ENCODE measurements around the gene LRRC26. TPM values are rescaled to one million over a fixed set of nuclear protein-coding genes. Genes with fewer than 3 reads are reported as not detected.
A peak's percentile ranks its signal among the peaks of the same experiment; 100 is the strongest.
"Not testable (repeated sequence)": the region's sequence is repeated elsewhere in the genome, so short reads cannot be mapped to it uniquely, and the experiment has no call there.

Gene LRRC26
- total and polyA plus RNA-seq, 2 of the 13 experiments (the other 11 are each of a cell fraction or from before 2014, with no cell fraction given) = not detected

GRCh38 chr9:137136261-137136880 is 33.5 kb downstream of the LRRC26 start:
- Histone ChIP-seq H3K36me3 (replicated peaks in 1 of 2; ENCODE audit: control insufficient read depth in 1 of 2, insufficient read depth in 2 of 2, low read length in 2 of 2) (no peaks in the 10 kb centered on the region), H3K9ac (ENCODE audit: insufficient read depth, low read depth, low read length) (no peak overlapping the region), H3K4me1 (ENCODE audit: insufficient read depth, low read length) (no peaks in the 10 kb centered on the region), H3K4me3 (replicated peaks in 1 of 3; ENCODE audit: insufficient read depth in 1 of 3, low read depth in 2 of 3, low read length in 3 of 3) (no peak overlapping the region), H3K4me2 (ENCODE audit: low read depth, low read length) (no peak overlapping the region), H3K27me3 (ENCODE audit: control insufficient read depth in 1 of 2, insufficient read depth in 2 of 2, low read length in 2 of 2) (peaks cover 24 to 52% of the 10 kb centered on the region in 2 experiments), H3K79me2 (ENCODE audit: insufficient read depth, low read length) (no peaks in the 10 kb centered on the region), H2AFZ (ENCODE audit: low read length) (no peak overlapping the region), H4K20me1 (ENCODE audit: insufficient read depth, low read length) (no peaks in the 10 kb centered on the region), H3K27ac (ENCODE audit: extremely low read length, insufficient read depth, low read length) (no peak overlapping the region), H3K9me3 (ENCODE audit: low read length) (no peaks in the 10 kb centered on the region)
- ATAC-seq = peak; percentile 17; the same call in 2 of the 3 replicates
- BruUV-seq (replicated peaks) = no TSS peak
- WGBS (ENCODE audit: low lambda C conversion rate) = 9% methylated on average over 12 of the region's 27 CpGs
- ChIA-PET POLR2A (interaction anchor here (1.7 kb wide), 1 partner anchor 14 kb away, joined by 8 read pairs; no protein-coding TSS in a partner anchor), CTCF (ENCODE audit: low intra/inter-chr PET ratio, low total read pairs) (no interaction called here)
- intact Hi-C loops (cut with micrococcal nuclease; ENCODE audit: unreplicated experiment) (no loop called here), in situ Hi-C loops (cut with HindIII; ENCODE audit: extremely low pct_ligation_motif_present, low pct_unique_long_range_greater_than_20kb) (no loop called here)
- TF ChIP-seq NAIF1 (CRISPR knock-in tag; IDR thresholded peaks at IDR 0.05; ENCODE audit: borderline replicate concordance) = no peak
- no peak for TF ChIP-seq GPN1 (CRISPR knock-in tag; IDR thresholded peaks at IDR 0.05; ENCODE audit: borderline replicate concordance)
- TF ChIP-seq ZNF543 (CRISPR knock-in tag; IDR thresholded peaks at IDR 0.05) = no peak
- TF ChIP-seq EZH2 (conservative IDR thresholded peaks at IDR 0.05; ENCODE audit: low read depth, low read length) = 0 out of 2 replicates have a peak, but pooled peaks have one; percentile 62
- no peak for DNase-seq (ENCODE audit: low spot score)
- FAIRE-seq = no peak

GRCh38 chr9:137135154-137135553 is 34.7 kb downstream of the LRRC26 start:
- H3K9me3 ChIP-seq (ENCODE audit: low read length); H3K79me2 ChIP-seq (ENCODE audit: insufficient read depth, low read length); H3K4me1 ChIP-seq (ENCODE audit: insufficient read depth, low read length); H4K20me1 ChIP-seq (ENCODE audit: insufficient read depth, low read length); ATAC-seq; intact Hi-C loops (cut with micrococcal nuclease; ENCODE audit: unreplicated experiment); CTCF ChIA-PET (ENCODE audit: low intra/inter-chr PET ratio, low total read pairs); H3K27ac ChIP-seq (ENCODE audit: extremely low read length, insufficient read depth, low read length); H2AFZ ChIP-seq (ENCODE audit: low read length); H3K4me3 ChIP-seq (replicated peaks in 1 of 3; ENCODE audit: insufficient read depth in 1 of 3, low read depth in 2 of 3, low read length in 3 of 3); in situ Hi-C loops (cut with HindIII; ENCODE audit: extremely low pct_ligation_motif_present, low pct_unique_long_range_greater_than_20kb); DNase-seq (ENCODE audit: low spot score); H3K36me3 ChIP-seq (replicated peaks in 1 of 2; ENCODE audit: control insufficient read depth in 1 of 2, insufficient read depth in 2 of 2, low read length in 2 of 2); POLR2A ChIA-PET; H3K4me2 ChIP-seq (ENCODE audit: low read depth, low read length); H3K9ac ChIP-seq (ENCODE audit: insufficient read depth, low read depth, low read length); FAIRE-seq; BruUV-seq (replicated peaks): not testable (repeated sequence)
- 25% methylated on average over 9 of the region's 9 CpGs for WGBS (ENCODE audit: low lambda C conversion rate)
- H3K27me3 ChIP-seq (ENCODE audit: control insufficient read depth in 1 of 2, insufficient read depth in 2 of 2, low read length in 2 of 2) = peaks cover 13 to 40% of the 10 kb centered on the region in 2 experiments

Measured in HepG2 (cell line).